H9 (cell line): Measurements from ENCODE around the gene FCRL5. TPM values are rescaled to one million over a fixed set of nuclear protein-coding genes. Genes with fewer than 3 reads are reported as not detected.

Experiments used
- DNase-seq: peaks from one replicate; pipeline ENCODE4 v3.0.0-alpha.2; 2017
- H2AFZ ChIP-seq: one replicate; pipeline ENCODE4 v1.6.1; 2013; ENCODE audit warnings: mild to moderate bottlenecking, low read length, control low read depth, moderate library complexity
- H2AK5ac ChIP-seq: 2 replicates; pipeline ENCODE4 v1.6.1; 2013; ENCODE audit warnings: low read length, control low read depth, mixed read lengths; ENCODE audit not compliant: insufficient read length
- H2BK120ac ChIP-seq: one replicate; pipeline ENCODE4 v1.6.1; 2013; ENCODE audit warnings: low read depth, mild to moderate bottlenecking, low read length, control low read depth, inconsistent platforms; ENCODE audit not compliant: poor library complexity, severe bottlenecking
- H2BK12ac ChIP-seq: 2 replicates; pipeline ENCODE4 v1.6.1; 2013; ENCODE audit warnings: low read length, control low read depth, mixed read lengths, low read depth; ENCODE audit not compliant: insufficient read length
- H2BK15ac ChIP-seq: 2 replicates; pipeline ENCODE4 v1.6.1; 2013; ENCODE audit warnings: low read depth, low read length, control low read depth
- H2BK20ac ChIP-seq: one replicate; pipeline ENCODE4 v1.6.1; 2013; ENCODE audit warnings: low read depth, mild to moderate bottlenecking, low read length, control low read depth, inconsistent platforms; ENCODE audit not compliant: poor library complexity, severe bottlenecking
- H2BK5ac ChIP-seq: 2 replicates; pipeline ENCODE4 v1.6.1; 2013; ENCODE audit warnings: low read length, control low read depth, mixed read lengths; ENCODE audit not compliant: insufficient read length
- H3K14ac ChIP-seq: 2 replicates; pipeline ENCODE4 v1.6.1; 2013; ENCODE audit warnings: low read length, control low read depth; ENCODE audit not compliant: insufficient read depth
- H3K18ac ChIP-seq: 2 replicates; pipeline ENCODE4 v1.6.1; 2013; ENCODE audit warnings: low read depth, mild to moderate bottlenecking, mixed read lengths, low read length, control low read depth; ENCODE audit not compliant: insufficient read length
- H3K23ac ChIP-seq: 2 replicates; pipeline ENCODE4 v1.6.1; 2013; ENCODE audit warnings: low read length, control low read depth, mixed read lengths, low read depth; ENCODE audit not compliant: insufficient read length
- H3K23me2 ChIP-seq: 2 replicates; pipeline ENCODE4 v1.6.1; 2013; ENCODE audit warnings: low read depth, mild to moderate bottlenecking, mixed read lengths, low read length, control low read depth; ENCODE audit not compliant: insufficient read length, poor library complexity, severe bottlenecking
- H3K27ac ChIP-seq: 2 replicates; pipeline ENCODE4 v1.5.1; 2013; ENCODE audit warnings: low read length, control low read depth, mixed read lengths, low read depth; ENCODE audit not compliant: insufficient read length
- H3K27me3 ChIP-seq: 2 replicates; pipeline ENCODE4 v1.6.1; 2013; ENCODE audit warnings: low read length, control low read depth, inconsistent platforms; ENCODE audit not compliant: insufficient read depth
- H3K4ac ChIP-seq: 2 replicates; pipeline ENCODE4 v1.6.1; 2013; ENCODE audit warnings: low read depth, mild to moderate bottlenecking, control low read depth, inconsistent platforms, low read length, moderate library complexity
- H3K4me1 ChIP-seq: 2 replicates; pipeline ENCODE4 v1.6.1; 2013; ENCODE audit warnings: low read length, control low read depth, inconsistent platforms; ENCODE audit not compliant: insufficient read depth
- H3K4me2 ChIP-seq: 2 replicates; pipeline ENCODE4 v1.6.1; 2013; ENCODE audit warnings: low read length, control low read depth, mixed read lengths; ENCODE audit not compliant: insufficient read length, insufficient read depth
- H3K56ac ChIP-seq: 2 replicates; pipeline ENCODE4 v1.6.1; 2013; ENCODE audit warnings: low read depth, mild to moderate bottlenecking, mixed read lengths, low read length, control low read depth; ENCODE audit not compliant: insufficient read length
- H3K79me1 ChIP-seq: 2 replicates; pipeline ENCODE4 v1.6.1; 2013; ENCODE audit warnings: low read depth, mild to moderate bottlenecking, moderate library complexity, low read length, control low read depth, inconsistent platforms; ENCODE audit not compliant: insufficient read depth, poor library complexity, severe bottlenecking
- H3K79me2 ChIP-seq: 2 replicates; pipeline ENCODE4 v1.6.1; 2013; ENCODE audit warnings: low read length, control low read depth, inconsistent platforms; ENCODE audit not compliant: insufficient read depth
- H3K9ac ChIP-seq: 2 replicates; pipeline ENCODE4 v1.6.1; 2013; ENCODE audit warnings: low read length, control low read depth, mixed read lengths; ENCODE audit not compliant: insufficient read length; ENCODE audit errors: extremely low read depth
- H3K9me3 ChIP-seq: one replicate; pipeline ENCODE4 v1.6.1; 2013; ENCODE audit warnings: low read depth, low read length, inconsistent platforms; ENCODE audit not compliant: control insufficient read depth
- H3T11ph ChIP-seq: one replicate; pipeline ENCODE4 v1.6.1; 2013; ENCODE audit warnings: mild to moderate bottlenecking, low read length, control low read depth, inconsistent platforms
- H4K20me1 ChIP-seq: one replicate; pipeline ENCODE4 v1.6.1; 2013; ENCODE audit not compliant: control insufficient read depth, insufficient read length, insufficient read depth
- H4K5ac ChIP-seq: 2 replicates; pipeline ENCODE4 v1.6.1; 2013; ENCODE audit warnings: low read depth, mild to moderate bottlenecking, mixed read lengths, low read length, control low read depth; ENCODE audit not compliant: insufficient read length
- H4K8ac ChIP-seq: replicated peaks from 2 replicates; pipeline ENCODE4 v1.6.1; 2013; ENCODE audit warnings: low read length, control low read depth, mixed read lengths, low read depth; ENCODE audit not compliant: insufficient read length
- H4K91ac ChIP-seq: 2 replicates; pipeline ENCODE4 v1.6.1; 2013; ENCODE audit warnings: low read depth, mild to moderate bottlenecking, moderate library complexity, mixed read lengths, low read length, control low read depth; ENCODE audit not compliant: insufficient read length
- H3K27ac Mint-ChIP-seq, 3 experiments: 2 replicates in 2 of 3; 3 replicates in 1 of 3; pipeline ENCODE4 v1.8.0; 2020 to 2021; ENCODE audit warnings: mixed read lengths in 3 of 3, mild to moderate bottlenecking in 1 of 3, moderate library complexity in 1 of 3
- H3K27me3 Mint-ChIP-seq: 2 replicates; pipeline ENCODE4 v1.8.0; 2021; ENCODE audit warnings: low read depth, mild to moderate bottlenecking, moderate library complexity, mixed read lengths
- H3K36me3 Mint-ChIP-seq, 3 experiments: 2 replicates in 2 of 3; 3 replicates in 1 of 3; pipeline ENCODE4 v1.8.0; 2020 to 2021; ENCODE audit warnings: low read depth in 3 of 3, mixed read lengths in 3 of 3; ENCODE audit not compliant: insufficient read depth in 1 of 3
- H3K4me1 Mint-ChIP-seq, 2 experiments: 2 replicates each; pipeline ENCODE4 v1.8.0; 2020; ENCODE audit warnings: mixed read lengths in 2 of 2
- H3K4me3 Mint-ChIP-seq, 2 experiments: 2 replicates in 1 of 2; 3 replicates in 1 of 2; pipeline ENCODE4 v1.8.0; 2020 to 2021; ENCODE audit warnings: mild to moderate bottlenecking in 2 of 2, mixed read lengths in 2 of 2, moderate library complexity in 1 of 2
- H3K9me3 Mint-ChIP-seq, 2 experiments: 2 replicates in 1 of 2; 3 replicates in 1 of 2; pipeline ENCODE4 v1.8.0; 2020; ENCODE audit warnings: mild to moderate bottlenecking in 2 of 2, mixed read lengths in 2 of 2, moderate library complexity in 1 of 2
- WGBS: extraction: QIAGEN DNeasy Blood & Tissue Kit; methylation state at CpG from one replicate; pipeline ENCODE4 v1.1.7; 2013; ENCODE audit warnings: missing lambda C conversion rate, low lambda C conversion rate, mixed read lengths; ENCODE audit not compliant: insufficient read length; ENCODE audit errors: extremely low coverage; 5-methylcytosine and 5-hydroxymethylcytosine counted together
- total RNA-seq: library from RNA; stranded (reverse); gene quantifications from 2 replicates; pipeline ENCODE4 v1.2.1, GENCODE V29; 2021
- TF ChIP-seq, protein P1 (sequence below): fragments of 200-600 bp; sonication (generic); conservative IDR thresholded peaks from 3 replicates; pipeline ENCODE4 v1.8.0; 2021; ENCODE audit warnings: antibody characterized with exemption, mild to moderate bottlenecking

FCRL5 gene
- total RNA-seq, 1 experiment from 2014 or later, result 0.98 TPM

DNA sequence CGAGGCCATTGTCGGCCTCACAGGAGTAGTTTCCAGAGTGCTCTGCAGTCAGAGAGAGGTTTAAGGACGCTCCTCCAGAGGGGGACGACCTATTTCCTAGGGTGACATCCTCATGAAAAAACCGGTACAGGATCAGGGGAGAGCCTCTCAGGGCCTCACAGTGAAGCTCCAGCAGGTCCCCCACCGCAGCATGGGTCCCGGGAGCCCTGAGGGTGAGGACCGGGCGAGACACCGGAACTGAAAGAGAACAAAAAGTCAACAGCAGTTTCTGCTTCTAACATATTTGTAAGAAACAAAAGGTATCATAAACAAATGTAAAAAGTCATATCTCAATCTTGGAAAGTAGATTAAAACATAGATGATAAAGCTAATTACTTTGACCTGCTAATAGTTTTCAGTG is 31.3 kb downstream of the FCRL5 start:
- no peak overlapping the region for H3K4ac ChIP-seq
- H2AFZ ChIP-seq, result no peak overlapping the region
- no CpG with 5 or more reads among the region's 10 CpGs for WGBS
- H3K23ac ChIP-seq, result no peak overlapping the region
- Mint-ChIP-seq H3K27me3 (no peaks in the 10 kb centered on the region), H3K4me3 (no peak overlapping the region), H3K9me3 (no peaks in the 10 kb centered on the region), H3K4me1 (no peaks in the 10 kb centered on the region), H3K27ac (no peak overlapping the region), H3K36me3 (no peaks in the 10 kb centered on the region)
- H2BK15ac ChIP-seq, result no peak overlapping the region
- H3T11ph ChIP-seq, result no peak overlapping the region
- H3K9me3 ChIP-seq, result no peaks in the 10 kb centered on the region
- no peak overlapping the region for H4K91ac ChIP-seq
- H2BK12ac ChIP-seq, result no peak overlapping the region
- no peak overlapping the region for H2BK20ac ChIP-seq
- H3K14ac ChIP-seq, result no peak overlapping the region
- no peak overlapping the region for H3K18ac ChIP-seq
- no peak overlapping the region for H4K8ac ChIP-seq
- H3K27ac ChIP-seq, result no peak overlapping the region
- TF ChIP-seq, protein P1, sequence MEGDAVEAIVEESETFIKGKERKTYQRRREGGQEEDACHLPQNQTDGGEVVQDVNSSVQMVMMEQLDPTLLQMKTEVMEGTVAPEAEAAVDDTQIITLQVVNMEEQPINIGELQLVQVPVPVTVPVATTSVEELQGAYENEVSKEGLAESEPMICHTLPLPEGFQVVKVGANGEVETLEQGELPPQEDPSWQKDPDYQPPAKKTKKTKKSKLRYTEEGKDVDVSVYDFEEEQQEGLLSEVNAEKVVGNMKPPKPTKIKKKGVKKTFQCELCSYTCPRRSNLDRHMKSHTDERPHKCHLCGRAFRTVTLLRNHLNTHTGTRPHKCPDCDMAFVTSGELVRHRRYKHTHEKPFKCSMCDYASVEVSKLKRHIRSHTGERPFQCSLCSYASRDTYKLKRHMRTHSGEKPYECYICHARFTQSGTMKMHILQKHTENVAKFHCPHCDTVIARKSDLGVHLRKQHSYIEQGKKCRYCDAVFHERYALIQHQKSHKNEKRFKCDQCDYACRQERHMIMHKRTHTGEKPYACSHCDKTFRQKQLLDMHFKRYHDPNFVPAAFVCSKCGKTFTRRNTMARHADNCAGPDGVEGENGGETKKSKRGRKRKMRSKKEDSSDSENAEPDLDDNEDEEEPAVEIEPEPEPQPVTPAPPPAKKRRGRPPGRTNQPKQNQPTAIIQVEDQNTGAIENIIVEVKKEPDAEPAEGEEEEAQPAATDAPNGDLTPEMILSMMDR, result no peak
- H3K4me1 ChIP-seq, result no peaks in the 10 kb centered on the region
- H3K9ac ChIP-seq, result no peak overlapping the region
- no peak overlapping the region for H2BK5ac ChIP-seq
- H3K79me2 ChIP-seq, result no peaks in the 10 kb centered on the region
- no peak overlapping the region for H3K4me2 ChIP-seq
- H2AK5ac ChIP-seq, result no peak overlapping the region
- no peaks in the 10 kb centered on the region for H3K23me2 ChIP-seq
- no peaks in the 10 kb centered on the region for H4K20me1 ChIP-seq
- H3K79me1 ChIP-seq, result no peaks in the 10 kb centered on the region
- H4K5ac ChIP-seq, result no peak overlapping the region
- no peak for DNase-seq
- H3K56ac ChIP-seq, result no peak overlapping the region
- H3K27me3 ChIP-seq, result no peaks in the 10 kb centered on the region
- H2BK120ac ChIP-seq, result no peak overlapping the region
